ENCODE data around the gene NPLOC4.

Gene NPLOC4

GRCh38 chr17:81538651-81539570 is 98.0 kb downstream of the NPLOC4 start:
- Histone ChIP-seq H2AK5ac (ENCODE audit: low read depth, low read length) (no peak overlapping the region), H3K27me3 (ENCODE audit: control insufficient read depth in 3 of 3, insufficient read depth in 3 of 3, low read depth in 1 of 3, low read length in 3 of 3) (peaks cover 0 to 16% (median 6%) of the 10 kb centered on the region in 3 experiments), H3K79me1 (ENCODE audit: low read depth, low read length) (peaks cover 5% of the 10 kb centered on the region), H3K23ac (ENCODE audit: low read depth, low read length, poor library complexity) (no peak overlapping the region), H3K4me3 (ENCODE audit: low read length in 2 of 2) (no peak overlapping the region), H3K4me2 (ENCODE audit: insufficient read depth, low read length, poor library complexity, severe bottlenecking) (no peak overlapping the region), H3K9ac (ENCODE audit: low read depth, low read length, poor library complexity) (peak overlapping the region; percentile 37), H4K8ac (ENCODE audit: low read depth, low read length) (no peak overlapping the region), H4K91ac (ENCODE audit: low read depth, low read length, poor library complexity) (no peak overlapping the region), H3K36me3 (replicated peaks in 1 of 2; ENCODE audit: control insufficient read depth in 2 of 2, insufficient read depth in 2 of 2, low read length in 2 of 2) (peaks cover 13 to 40% of the 10 kb centered on the region in 2 donors), H3K18ac (ENCODE audit: low read length) (no peak overlapping the region), H3K14ac (ENCODE audit: low read length) (peak overlapping the region; percentile 27), H2BK120ac (ENCODE audit: low read depth, low read length) (no peak overlapping the region), H2AFZ (ENCODE audit: low read length) (no peak overlapping the region), H2BK12ac (ENCODE audit: low read length) (no peak overlapping the region), H3K27ac (replicated peaks; ENCODE audit: low read length) (no peak overlapping the region), H3K9me3 (replicated peaks in 1 of 2; ENCODE audit: control insufficient read depth in 2 of 2, insufficient read depth in 1 of 2, low read depth in 1 of 2, low read length in 2 of 2) (no peaks in the 10 kb centered on the region), H3K4ac (ENCODE audit: low read length) (no peak overlapping the region), H2BK15ac (ENCODE audit: low read length) (no peak overlapping the region), H3K4me1 (ENCODE audit: control insufficient read depth in 2 of 2, insufficient read depth in 1 of 2, low read depth in 1 of 2, low read length in 2 of 2) (peaks cover 2 to 6% of the 10 kb centered on the region in 2 donors), H2BK5ac (ENCODE audit: low read length) (no peak overlapping the region)
- no CpG with 5 or more reads among the region's 26 CpGs for WGBS, 2 donors (ENCODE audit: extremely low coverage in 2 of 2, insufficient read length in 2 of 2, insufficient replicate concordance in 1 of 2)
- no peak for DNase-seq (ENCODE audit: low spot score)

GRCh38 chr17:81537856-81538555 is 98.9 kb downstream of the NPLOC4 start:
- WGBS, 2 donors (ENCODE audit: extremely low coverage in 2 of 2, insufficient read length in 2 of 2, insufficient replicate concordance in 1 of 2) = no CpG with 5 or more reads among the region's 26 CpGs
- Histone ChIP-seq H2BK12ac (ENCODE audit: low read length) (no peak overlapping the region), H3K23ac (ENCODE audit: low read depth, low read length, poor library complexity) (peak overlapping the region; percentile 89), H4K91ac (ENCODE audit: low read depth, low read length, poor library complexity) (no peak overlapping the region), H3K9me3 (replicated peaks in 1 of 2; ENCODE audit: control insufficient read depth in 2 of 2, insufficient read depth in 1 of 2, low read depth in 1 of 2, low read length in 2 of 2) (no peaks in the 10 kb centered on the region), H3K4me2 (ENCODE audit: insufficient read depth, low read length, poor library complexity, severe bottlenecking) (no peak overlapping the region), H3K27ac (replicated peaks; ENCODE audit: low read length) (no peak overlapping the region), H2AK5ac (ENCODE audit: low read depth, low read length) (peak overlapping the region; percentile 94), H2AFZ (ENCODE audit: low read length) (no peak overlapping the region), H3K4me3 (ENCODE audit: low read length in 2 of 2) (no peak overlapping the region), H3K18ac (ENCODE audit: low read length) (peak overlapping the region; percentile 95), H3K4me1 (ENCODE audit: control insufficient read depth in 2 of 2, insufficient read depth in 1 of 2, low read depth in 1 of 2, low read length in 2 of 2) (peaks cover 2 to 6% of the 10 kb centered on the region in 2 donors), H3K27me3 (ENCODE audit: control insufficient read depth in 3 of 3, insufficient read depth in 3 of 3, low read depth in 1 of 3, low read length in 3 of 3) (peaks cover 0 to 16% (median 6%) of the 10 kb centered on the region in 3 experiments), H3K36me3 (replicated peaks in 1 of 2; ENCODE audit: control insufficient read depth in 2 of 2, insufficient read depth in 2 of 2, low read length in 2 of 2) (peaks cover 9 to 31% of the 10 kb centered on the region in 2 donors), H3K79me1 (ENCODE audit: low read depth, low read length) (peaks cover 3% of the 10 kb centered on the region), H3K14ac (ENCODE audit: low read length) (peak overlapping the region; percentile 56), H3K4ac (ENCODE audit: low read length) (no peak overlapping the region), H2BK5ac (ENCODE audit: low read length) (peak overlapping the region; percentile 19), H2BK15ac (ENCODE audit: low read length) (peak overlapping the region; percentile 63), H2BK120ac (ENCODE audit: low read depth, low read length) (no peak overlapping the region), H4K8ac (ENCODE audit: low read depth, low read length) (no peak overlapping the region), H3K9ac (ENCODE audit: low read depth, low read length, poor library complexity) (peak overlapping the region; percentile 70)
- DNase-seq (ENCODE audit: low spot score) = no peak

- peak overlapping the region; percentile 89 for H3K23ac ChIP-seq (ENCODE audit: low read depth, low read length, poor library complexity)
- H3K9me3 ChIP-seq (replicated peaks in 1 of 2; ENCODE audit: control insufficient read depth in 2 of 2, insufficient read depth in 1 of 2, low read depth in 1 of 2, low read length in 2 of 2) = peaks cover 0 to 2% of the 10 kb centered on the region in 2 donors
- H4K8ac ChIP-seq (ENCODE audit: low read depth, low read length) = no peak overlapping the region
- H3K14ac ChIP-seq (ENCODE audit: low read length) = peak overlapping the region; percentile 56
- peak overlapping the region; percentile 86 for H3K9ac ChIP-seq (ENCODE audit: low read depth, low read length, poor library complexity)
- peak overlapping the region; percentile 19 for H2BK5ac ChIP-seq (ENCODE audit: low read length)
- H2AFZ ChIP-seq (ENCODE audit: low read length) = no peak overlapping the region
- no peak overlapping the region for H2BK12ac ChIP-seq (ENCODE audit: low read length)
- H3K4me2 ChIP-seq (ENCODE audit: insufficient read depth, low read length, poor library complexity, severe bottlenecking) = peak overlapping the region; percentile 43
- H3K18ac ChIP-seq (ENCODE audit: low read length) = peak overlapping the region; percentile 95
- H4K91ac ChIP-seq (ENCODE audit: low read depth, low read length, poor library complexity) = no peak overlapping the region
- no peak overlapping the region for H3K4ac ChIP-seq (ENCODE audit: low read length)
- no peak overlapping the region for H3K4me3 ChIP-seq (ENCODE audit: low read length in 2 of 2)
- peaks cover 3 to 25% of the 10 kb centered on the region in 2 donors for H3K36me3 ChIP-seq (replicated peaks in 1 of 2; ENCODE audit: control insufficient read depth in 2 of 2, insufficient read depth in 2 of 2, low read length in 2 of 2)
- H2AK5ac ChIP-seq (ENCODE audit: low read depth, low read length) = peak overlapping the region; percentile 94
- H3K27ac ChIP-seq (replicated peaks; ENCODE audit: low read length) = no peak overlapping the region
- H3K27me3 ChIP-seq (ENCODE audit: control insufficient read depth in 3 of 3, insufficient read depth in 3 of 3, low read depth in 1 of 3, low read length in 3 of 3) = peaks cover 0 to 18% (median 6%) of the 10 kb centered on the region in 3 experiments
- no peak overlapping the region for H2BK120ac ChIP-seq (ENCODE audit: low read depth, low read length)
- peak overlapping the region; percentile 85 for H2BK15ac ChIP-seq (ENCODE audit: low read length)
- no CpG with 5 or more reads among the region's 17 CpGs for WGBS, 2 donors (ENCODE audit: extremely low coverage in 2 of 2, insufficient read length in 2 of 2, insufficient replicate concordance in 1 of 2)
- H3K79me1 ChIP-seq (ENCODE audit: low read depth, low read length) = peaks cover 2% of the 10 kb centered on the region
- peaks cover 2 to 6% of the 10 kb centered on the region in 2 donors for H3K4me1 ChIP-seq (ENCODE audit: control insufficient read depth in 2 of 2, insufficient read depth in 1 of 2, low read depth in 1 of 2, low read length in 2 of 2)
- no peak for DNase-seq (ENCODE audit: low spot score)
Measured at GRCh38 chr17:81537343-81537855, 99.5 kb downstream of the NPLOC4 start.
